ENCODE results near the gene CFAP73. TPM values are rescaled to one million over a fixed set of nuclear protein-coding genes. Genes with fewer than 3 reads are reported as not detected.

CFAP73 gene
- total and polyA plus RNA-seq, 10 of the 15 experiments (the other 5 are each of a cell fraction or from before 2014, with no cell fraction given) = 0.18 TPM; not detected in 9

- TF ChIP-seq NKRF (conservative IDR thresholded peaks at IDR 0.05) (no peak), HCFC1 (IDR thresholded peaks at IDR 0.05; ENCODE audit: low read length) (no peak), ZNF274 (IDR thresholded peaks at IDR 0.05; ENCODE audit: insufficient read depth, insufficient read length) (no peak), RBBP5 (conservative IDR thresholded peaks at IDR 0.05) (no peak), ELK1 (IDR thresholded peaks at IDR 0.05; ENCODE audit: low read depth, low read length) (no peak), TAF1 (IDR thresholded peaks at IDR 0.05; ENCODE audit: borderline replicate concordance, low read depth, low read length) (no peak), MTA2 (IDR thresholded peaks at IDR 0.05; ENCODE audit: low read depth) (no peak), ZBTB33 (IDR thresholded peaks at IDR 0.05) (no peak), BCL11A (IDR thresholded peaks at IDR 0.05; ENCODE audit: low read depth, low read length) (no peak), POLR2AphosphoS5 (IDR thresholded peaks at IDR 0.05; ENCODE audit: low read length) (no peak), HDAC2 (IDR thresholded peaks at IDR 0.05) (no peak), CHD2 (IDR thresholded peaks at IDR 0.05; ENCODE audit: borderline replicate concordance, low read depth, low read length) (no peak), ZNF622 (IDR thresholded peaks at IDR 0.05) (no peak), NFIC (IDR thresholded peaks at IDR 0.05; ENCODE audit: low read depth, low read length) (no peak), ESRRA (IDR thresholded peaks at IDR 0.05; ENCODE audit: low read length) (no peak), USF1 (IDR thresholded peaks at IDR 0.05; ENCODE audit: borderline replicate concordance, extremely low read length, insufficient read depth, low read depth, low read length) (no peak)
- intact Hi-C loops (cut with micrococcal nuclease; ENCODE audit: unreplicated experiment) = no loop called here
- BruUV-seq (replicated peaks) = no TSS peak
- in situ Hi-C loops (cut with MboI) = no loop called here
- FAIRE-seq (no peak), DNase-seq (ENCODE audit: low read depth, low spot score) (no peak), ATAC-seq (no peak)
- Histone ChIP-seq H4K20me1 (ENCODE audit: control insufficient read depth, insufficient read depth) (no peaks in the 10 kb centered on the region), H3K4me1 (ENCODE audit: control insufficient read depth, insufficient read depth, low read length) (no peaks in the 10 kb centered on the region; the same call in 1 of the 2 replicates), H2AFZ (ENCODE audit: control insufficient read depth, low read depth, low read length) (no peak overlapping the region), H3K4me3 (no peak overlapping the region), H3K4me2 (ENCODE audit: control insufficient read depth, insufficient read depth) (no peak overlapping the region), H3K27ac (ENCODE audit: control insufficient read depth, insufficient read depth) (no peak overlapping the region), H3K9ac (ENCODE audit: control insufficient read depth, insufficient read depth, low read length) (no peak overlapping the region), H3K36me3 (ENCODE audit: control insufficient read depth in 2 of 2, insufficient read depth in 2 of 2, low read length in 1 of 2) (no peaks in the 10 kb centered on the region), H3K79me2 (ENCODE audit: control insufficient read depth, insufficient read depth, low read length) (no peaks in the 10 kb centered on the region), H3K27me3 (replicated peaks in 1 of 2; ENCODE audit: control insufficient read depth in 2 of 2, insufficient read depth in 2 of 2, low read length in 1 of 2) (no peaks in the 10 kb centered on the region; a peak in 2 of 4 replicates), H3K9me3 (replicated peaks; ENCODE audit: control insufficient read depth, insufficient read depth, low read length) (no peaks in the 10 kb centered on the region)
- ChIA-PET SMC1A (ENCODE audit: uncharacterized antibody, unreplicated experiment) (interaction anchor here (0.8 to 1.7 kb wide), 5 partner anchors 10 to 90 kb away, joined by 3 to 6 read pairs (median 3); no protein-coding TSS in a partner anchor), RAD21 (ENCODE audit: unreplicated experiment) (no interaction called here), CTCF (interaction anchor here (0.6 to 2.2 kb wide), 6 partner anchors 11 to 92 kb away, joined by 3 to 10 read pairs (median 4); no protein-coding TSS in a partner anchor), POLR2A (interaction anchor here (0.6 kb wide), 1 partner anchor 1363 kb away, joined by 3 read pairs; no protein-coding TSS in a partner anchor)
- WGBS (ENCODE audit: insufficient coverage, insufficient replicate concordance, low lambda C conversion rate, missing lambda C conversion rate) = 50% methylated on average over 12 of the region's 12 CpGs
Observed at GRCh38 chr12:113137861-113138783, 11.4 kb upstream of the CFAP73 start.
